Osteocyte (in vitro differentiated cells): ENCODE results near the gene EHMT1. TPM values are rescaled to one million over a fixed set of nuclear protein-coding genes. Genes with fewer than 3 reads are reported as not detected.

Experiments used
- DNase-seq: peaks from one replicate; pipeline ENCODE4 v3.0.0; 2021; ENCODE audit warnings: mixed read lengths; ENCODE audit not compliant: unreplicated experiment; ENCODE audit errors: extremely low spot score
- H3K27ac Mint-ChIP-seq: one replicate; pipeline ENCODE4 v1.8.0; 2021; ENCODE audit warnings: mild to moderate bottlenecking, mixed read lengths; ENCODE audit not compliant: unreplicated experiment
- H3K27me3 Mint-ChIP-seq: one replicate; pipeline ENCODE4 v1.8.0; 2021; ENCODE audit warnings: mixed read lengths; ENCODE audit not compliant: unreplicated experiment
- H3K36me3 Mint-ChIP-seq: one replicate; pipeline ENCODE4 v1.8.0; 2021; ENCODE audit warnings: mixed read lengths; ENCODE audit not compliant: unreplicated experiment
- H3K4me1 Mint-ChIP-seq: one replicate; pipeline ENCODE4 v1.8.0; 2021; ENCODE audit warnings: mixed read lengths; ENCODE audit not compliant: unreplicated experiment
- H3K4me3 Mint-ChIP-seq: one replicate; pipeline ENCODE4 v1.8.0; 2021; ENCODE audit warnings: mild to moderate bottlenecking, moderate library complexity, mixed read lengths; ENCODE audit not compliant: unreplicated experiment
- H3K9me3 Mint-ChIP-seq: one replicate; pipeline ENCODE4 v1.8.0; 2021; ENCODE audit warnings: mixed read lengths; ENCODE audit not compliant: unreplicated experiment
- total RNA-seq: library from RNA; stranded (reverse); gene quantifications from 2 replicates; pipeline ENCODE4 v1.2.1, GENCODE V29; 2021
- TF ChIP-seq, protein P1 (sequence below): fragments of 200-600 bp; sonication (generic); IDR thresholded peaks from 2 replicates; pipeline ENCODE4 v1.5.0; 2021; ENCODE audit warnings: antibody characterized with exemption, mild to moderate bottlenecking, moderate library complexity

Gene EHMT1
- total RNA-seq, 1 donor from 2014 or later = 88.6 TPM

DNA sequence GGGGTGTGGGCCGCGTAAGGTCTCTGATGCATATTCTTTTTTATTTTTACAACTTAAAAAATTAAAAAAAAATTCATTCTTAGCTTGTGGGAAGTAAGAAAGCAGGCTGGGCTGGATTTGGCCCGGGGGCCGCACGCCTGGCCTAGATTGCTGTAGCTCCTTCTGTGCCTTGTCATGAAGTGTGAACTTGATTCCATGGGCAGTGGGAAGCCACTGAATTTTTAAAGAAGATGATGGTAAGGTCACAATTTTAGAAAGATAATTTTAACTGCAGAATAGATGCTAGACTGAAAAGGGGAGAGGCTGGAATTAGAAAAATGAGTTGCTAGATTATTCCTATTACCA lies 56.1 kb downstream of the EHMT1 start:
- Mint-ChIP-seq H3K27me3 (no peaks in the 10 kb centered on the region), H3K36me3 (peaks cover 12% of the 10 kb centered on the region), H3K4me1 (peaks cover 42% of the 10 kb centered on the region), H3K4me3 (no peak overlapping the region), H3K27ac (no peak overlapping the region), H3K9me3 (no peaks in the 10 kb centered on the region)
- TF ChIP-seq, protein P1, sequence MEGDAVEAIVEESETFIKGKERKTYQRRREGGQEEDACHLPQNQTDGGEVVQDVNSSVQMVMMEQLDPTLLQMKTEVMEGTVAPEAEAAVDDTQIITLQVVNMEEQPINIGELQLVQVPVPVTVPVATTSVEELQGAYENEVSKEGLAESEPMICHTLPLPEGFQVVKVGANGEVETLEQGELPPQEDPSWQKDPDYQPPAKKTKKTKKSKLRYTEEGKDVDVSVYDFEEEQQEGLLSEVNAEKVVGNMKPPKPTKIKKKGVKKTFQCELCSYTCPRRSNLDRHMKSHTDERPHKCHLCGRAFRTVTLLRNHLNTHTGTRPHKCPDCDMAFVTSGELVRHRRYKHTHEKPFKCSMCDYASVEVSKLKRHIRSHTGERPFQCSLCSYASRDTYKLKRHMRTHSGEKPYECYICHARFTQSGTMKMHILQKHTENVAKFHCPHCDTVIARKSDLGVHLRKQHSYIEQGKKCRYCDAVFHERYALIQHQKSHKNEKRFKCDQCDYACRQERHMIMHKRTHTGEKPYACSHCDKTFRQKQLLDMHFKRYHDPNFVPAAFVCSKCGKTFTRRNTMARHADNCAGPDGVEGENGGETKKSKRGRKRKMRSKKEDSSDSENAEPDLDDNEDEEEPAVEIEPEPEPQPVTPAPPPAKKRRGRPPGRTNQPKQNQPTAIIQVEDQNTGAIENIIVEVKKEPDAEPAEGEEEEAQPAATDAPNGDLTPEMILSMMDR = no peak
- DNase-seq = no peak

DNA sequence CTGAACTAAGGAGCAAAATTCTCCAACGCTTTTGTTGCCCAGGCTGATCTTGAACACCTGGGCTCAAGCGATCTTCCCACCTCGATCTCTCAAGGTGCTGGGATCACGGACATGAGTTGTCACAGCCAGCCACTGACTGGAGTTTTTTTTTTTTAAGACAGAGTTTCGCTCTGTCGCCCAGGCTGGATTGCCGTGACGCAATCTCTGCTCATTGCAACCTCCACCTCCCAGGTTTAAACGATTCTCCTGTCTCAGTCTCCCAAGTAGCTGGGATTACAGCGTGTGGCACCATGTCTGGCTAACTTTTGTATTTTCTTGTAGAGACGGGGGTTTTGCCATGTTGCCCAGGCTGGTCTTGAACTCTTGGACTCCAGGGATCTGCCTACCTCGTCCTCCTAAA lies 58.2 kb downstream of the EHMT1 start:
- H3K4me3 Mint-ChIP-seq = no peak overlapping the region
- no peaks in the 10 kb centered on the region for H3K27me3 Mint-ChIP-seq
- H3K27ac Mint-ChIP-seq = no peak overlapping the region
- no peak for DNase-seq
- peaks cover 7% of the 10 kb centered on the region for H3K36me3 Mint-ChIP-seq
- no peaks in the 10 kb centered on the region for H3K9me3 Mint-ChIP-seq
- peaks cover 45% of the 10 kb centered on the region for H3K4me1 Mint-ChIP-seq
- TF ChIP-seq, protein P1 = no peak

DNA sequence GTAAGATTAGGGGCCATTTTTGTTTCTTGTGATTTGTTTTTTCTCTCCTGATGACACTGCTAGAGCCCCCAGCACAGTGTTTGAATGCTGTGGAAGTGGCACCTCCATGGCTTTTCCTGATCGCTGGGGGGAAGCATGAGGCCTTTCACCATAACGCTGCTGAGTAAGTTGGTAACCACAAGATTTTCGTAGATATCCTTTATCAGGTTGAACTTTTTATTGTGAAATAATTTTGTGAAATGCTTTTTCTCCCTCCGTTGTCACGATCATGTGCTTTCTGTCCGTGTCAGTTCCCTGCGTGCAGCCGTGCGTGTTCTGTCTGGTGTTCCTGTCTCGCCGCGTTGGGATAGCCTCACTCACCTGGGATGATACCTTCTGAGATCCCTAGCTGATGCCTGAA lies 59.4 kb downstream of the EHMT1 start:
- H3K4me1 Mint-ChIP-seq = peaks cover 43% of the 10 kb centered on the region
- no peak overlapping the region for H3K4me3 Mint-ChIP-seq
- no peaks in the 10 kb centered on the region for H3K27me3 Mint-ChIP-seq
- H3K27ac Mint-ChIP-seq = no peak overlapping the region
- H3K36me3 Mint-ChIP-seq = peaks cover 7% of the 10 kb centered on the region
- no peaks in the 10 kb centered on the region for H3K9me3 Mint-ChIP-seq
- TF ChIP-seq, protein P1 = no peak
- DNase-seq = no peak

DNA sequence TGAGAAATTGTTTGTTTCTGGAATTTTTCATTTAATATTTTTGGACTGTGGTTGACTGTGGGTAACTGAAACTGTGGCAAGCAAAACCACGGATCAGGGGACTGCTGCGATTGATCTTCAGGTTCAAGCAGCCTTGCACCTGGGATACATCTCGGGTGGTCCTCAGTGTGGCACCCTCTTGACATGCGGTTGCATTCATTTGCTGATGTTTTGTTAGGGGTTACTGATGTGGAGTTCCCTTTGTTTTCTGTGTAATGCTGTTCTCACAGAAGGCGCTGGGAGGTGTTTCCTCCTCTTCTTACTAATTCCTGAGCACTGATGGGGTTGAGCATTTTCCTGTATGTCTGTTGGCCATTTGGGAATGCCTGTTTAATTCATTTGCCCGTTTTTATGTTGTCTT lies 60.4 kb downstream of the EHMT1 start:
- DNase-seq = no peak
- TF ChIP-seq, protein P1 = no peak
- peaks cover 7% of the 10 kb centered on the region for H3K36me3 Mint-ChIP-seq
- H3K4me3 Mint-ChIP-seq = no peak overlapping the region
- H3K27me3 Mint-ChIP-seq = no peaks in the 10 kb centered on the region
- H3K4me1 Mint-ChIP-seq = peaks cover 33% of the 10 kb centered on the region
- H3K27ac Mint-ChIP-seq = no peak overlapping the region
- no peaks in the 10 kb centered on the region for H3K9me3 Mint-ChIP-seq

DNA sequence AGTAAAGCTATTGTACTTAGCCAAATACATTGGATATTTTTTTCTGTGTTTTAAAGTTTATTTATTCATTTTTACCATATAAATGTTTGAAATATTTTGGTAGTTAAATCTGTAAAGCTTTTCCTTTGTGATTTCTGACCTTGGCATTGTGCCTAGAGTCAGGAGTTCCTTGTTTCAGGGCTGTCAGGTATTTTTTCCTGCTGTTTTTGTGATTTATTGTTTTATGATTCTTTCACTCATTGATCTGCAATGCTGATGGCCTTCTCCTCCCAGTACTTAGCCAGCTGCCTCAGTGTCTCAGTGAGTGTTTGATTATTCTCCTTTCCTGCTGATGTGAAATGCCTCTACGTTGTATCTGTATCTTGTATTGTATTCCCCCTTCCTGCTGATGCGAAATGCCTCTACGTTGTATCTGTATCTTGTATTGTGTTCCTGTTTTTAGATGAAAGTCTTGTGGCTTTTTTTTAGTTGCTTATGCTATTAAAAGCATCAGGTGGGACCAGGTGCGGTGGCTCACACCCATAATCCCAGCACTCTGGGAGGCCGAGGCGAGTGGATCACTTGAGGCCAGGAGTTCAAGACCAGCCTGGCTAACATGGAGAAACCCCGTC lies 61.0 kb downstream of the EHMT1 start:
- no peaks in the 10 kb centered on the region for H3K27me3 Mint-ChIP-seq
- H3K4me1 Mint-ChIP-seq = peaks cover 28% of the 10 kb centered on the region
- H3K4me3 Mint-ChIP-seq = no peak overlapping the region
- H3K9me3 Mint-ChIP-seq = no peaks in the 10 kb centered on the region
- TF ChIP-seq, protein P1 = no peak
- no peak overlapping the region for H3K27ac Mint-ChIP-seq
- DNase-seq = no peak
- H3K36me3 Mint-ChIP-seq = peaks cover 7% of the 10 kb centered on the region
